ENCODE data around the gene GCNT1. TPM values are rescaled to one million over a fixed set of nuclear protein-coding genes. Genes with fewer than 3 reads are reported as not detected.
"Not testable (repeated sequence)": the region's sequence is repeated elsewhere in the genome, so short reads cannot be mapped to it uniquely, and the experiment has no call there.

Gene GCNT1
- total RNA-seq, 1 experiment from 2014 or later = 13.1 TPM

DNA sequence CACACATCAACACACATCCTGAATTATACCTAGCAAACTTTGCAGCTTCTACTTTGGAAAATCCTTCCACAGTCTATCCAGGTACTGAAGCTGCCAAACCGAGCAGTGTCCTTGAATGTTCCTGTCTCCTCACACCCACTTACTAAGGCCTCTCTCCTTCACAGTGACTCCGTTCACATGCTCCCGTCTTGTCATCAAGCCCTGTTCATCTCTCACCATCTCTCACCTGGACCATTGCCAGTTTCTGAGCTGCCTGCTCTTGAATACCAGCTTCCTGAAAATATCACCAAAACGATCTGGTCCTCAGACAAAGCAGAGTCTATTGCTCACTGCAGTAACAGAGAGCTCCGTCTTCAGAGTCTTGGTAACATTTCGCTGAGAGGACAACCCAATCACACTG, 57.4 kb downstream of the GCNT1 start:
- peak; percentile 55 for DNase-seq
- Histone ChIP-seq H3K9me2 (replicated peaks; ENCODE audit: insufficient read depth, low read length) (0 out of 2 replicates have a peak, but pooled peaks cover 2% of the 10 kb centered on the region), H3K4me3 (ENCODE audit: low read length) (no peak overlapping the region), H3K9ac (ENCODE audit: low read length) (no peak overlapping the region), H4K20me1 (ENCODE audit: insufficient read depth, low read depth, low read length) (no peaks in the 10 kb centered on the region), H3K4me2 (ENCODE audit: low read depth, low read length, poor library complexity, severe bottlenecking) (no peak overlapping the region), H3K4me1 (ENCODE audit: low read length) (no peaks in the 10 kb centered on the region), H3K9me3 (ENCODE audit: low read length) (no peaks in the 10 kb centered on the region), H3K36me3 (ENCODE audit: insufficient read depth, low read length) (no peaks in the 10 kb centered on the region), H3K27ac (ENCODE audit: low read length) (no peak overlapping the region), H2AFZ (ENCODE audit: low read length) (no peak overlapping the region), H3K27me3 (ENCODE audit: low read length) (no peaks in the 10 kb centered on the region), H3K79me2 (ENCODE audit: low read length) (no peaks in the 10 kb centered on the region)

GRCh38 chr9:76516871-76517270, 57.9 kb downstream of the GCNT1 start:
- H3K4me2 ChIP-seq (ENCODE audit: low read depth, low read length, poor library complexity, severe bottlenecking) = no peak overlapping the region
- no peak overlapping the region for H3K27ac ChIP-seq (ENCODE audit: low read length)
- no peak overlapping the region for H3K4me3 ChIP-seq (ENCODE audit: low read length)
- H3K36me3 ChIP-seq (ENCODE audit: insufficient read depth, low read length) = no peaks in the 10 kb centered on the region
- H3K9me3 ChIP-seq (ENCODE audit: low read length) = no peaks in the 10 kb centered on the region
- no peak for DNase-seq
- H2AFZ ChIP-seq (ENCODE audit: low read length) = no peak overlapping the region
- no peaks in the 10 kb centered on the region for H3K27me3 ChIP-seq (ENCODE audit: low read length)
- no peaks in the 10 kb centered on the region for H3K79me2 ChIP-seq (ENCODE audit: low read length)
- H4K20me1 ChIP-seq (ENCODE audit: insufficient read depth, low read depth, low read length) = no peaks in the 10 kb centered on the region
- H3K9me2 ChIP-seq (replicated peaks; ENCODE audit: insufficient read depth, low read length) = 0 out of 2 replicates have a peak, but pooled peaks cover 2% of the 10 kb centered on the region
- H3K9ac ChIP-seq (ENCODE audit: low read length) = no peak overlapping the region
- H3K4me1 ChIP-seq (ENCODE audit: low read length) = no peaks in the 10 kb centered on the region

DNA sequence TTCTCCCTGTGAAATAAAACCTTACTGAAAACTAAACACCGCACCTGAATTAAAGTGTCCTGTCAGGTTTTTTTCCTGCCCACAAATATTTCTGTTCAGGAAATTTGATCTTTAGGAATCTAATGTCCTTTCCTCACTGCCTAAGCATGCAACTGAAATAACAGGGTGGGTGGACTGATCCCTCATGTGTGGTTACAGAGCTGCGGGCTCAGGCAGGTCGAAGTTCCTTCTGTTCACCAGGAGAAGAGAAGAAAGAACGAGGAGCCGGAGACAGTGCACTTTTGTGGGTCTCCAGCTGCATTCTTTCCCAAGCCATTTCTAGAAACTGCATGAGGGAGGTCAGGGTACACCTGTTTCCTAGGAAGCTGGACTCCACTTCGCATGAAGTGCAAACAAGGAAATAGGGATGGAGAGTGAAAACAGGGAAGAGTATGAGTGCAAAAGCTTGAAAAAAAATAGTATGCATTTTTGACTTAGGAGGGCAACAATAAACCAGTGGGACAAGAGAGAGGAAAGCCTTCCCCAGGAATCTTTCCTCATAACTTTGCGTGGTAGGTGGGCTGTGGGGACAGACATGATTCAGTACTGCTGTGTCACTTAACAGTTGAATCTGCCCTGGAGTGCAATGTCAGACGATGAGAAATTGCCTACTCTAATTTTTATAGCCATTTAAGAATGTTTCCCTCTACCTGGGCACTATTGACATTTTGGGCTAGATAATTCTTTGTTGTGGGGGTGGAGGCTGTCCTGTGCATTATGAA, 60.3 kb downstream of the GCNT1 start:
- DNase-seq = no peak
- Histone ChIP-seq H3K36me3 (ENCODE audit: insufficient read depth, low read length) (no peaks in the 10 kb centered on the region), H3K79me2 (ENCODE audit: low read length) (no peaks in the 10 kb centered on the region), H3K4me2 (ENCODE audit: low read depth, low read length, poor library complexity, severe bottlenecking) (no peak overlapping the region), H3K9ac (ENCODE audit: low read length) (no peak overlapping the region), H3K27me3 (ENCODE audit: low read length) (no peaks in the 10 kb centered on the region), H2AFZ (ENCODE audit: low read length) (no peak overlapping the region), H3K27ac (ENCODE audit: low read length) (no peak overlapping the region), H3K9me2 (replicated peaks; ENCODE audit: insufficient read depth, low read length) (no peaks in the 10 kb centered on the region), H3K9me3 (ENCODE audit: low read length) (no peaks in the 10 kb centered on the region), H3K4me1 (ENCODE audit: low read length) (no peaks in the 10 kb centered on the region), H4K20me1 (ENCODE audit: insufficient read depth, low read depth, low read length) (no peaks in the 10 kb centered on the region), H3K4me3 (ENCODE audit: low read length) (no peak overlapping the region)

GRCh38 chr9:76521244-76521681, 62.3 kb downstream of the GCNT1 start:
- no peak overlapping the region for H3K4me3 ChIP-seq (ENCODE audit: low read length)
- H3K79me2 ChIP-seq (ENCODE audit: low read length) = no peaks in the 10 kb centered on the region
- H3K9me2 ChIP-seq (replicated peaks; ENCODE audit: insufficient read depth, low read length) = no peaks in the 10 kb centered on the region
- H3K4me1 ChIP-seq (ENCODE audit: low read length) = no peaks in the 10 kb centered on the region
- peak; percentile 10 for DNase-seq
- no peaks in the 10 kb centered on the region for H3K27me3 ChIP-seq (ENCODE audit: low read length)
- H3K9me3 ChIP-seq (ENCODE audit: low read length) = no peaks in the 10 kb centered on the region
- H3K27ac ChIP-seq (ENCODE audit: low read length) = no peak overlapping the region
- no peaks in the 10 kb centered on the region for H3K36me3 ChIP-seq (ENCODE audit: insufficient read depth, low read length)
- no peaks in the 10 kb centered on the region for H4K20me1 ChIP-seq (ENCODE audit: insufficient read depth, low read depth, low read length)
- no peak overlapping the region for H3K4me2 ChIP-seq (ENCODE audit: low read depth, low read length, poor library complexity, severe bottlenecking)
- no peak overlapping the region for H3K9ac ChIP-seq (ENCODE audit: low read length)
- no peak overlapping the region for H2AFZ ChIP-seq (ENCODE audit: low read length)

DNA sequence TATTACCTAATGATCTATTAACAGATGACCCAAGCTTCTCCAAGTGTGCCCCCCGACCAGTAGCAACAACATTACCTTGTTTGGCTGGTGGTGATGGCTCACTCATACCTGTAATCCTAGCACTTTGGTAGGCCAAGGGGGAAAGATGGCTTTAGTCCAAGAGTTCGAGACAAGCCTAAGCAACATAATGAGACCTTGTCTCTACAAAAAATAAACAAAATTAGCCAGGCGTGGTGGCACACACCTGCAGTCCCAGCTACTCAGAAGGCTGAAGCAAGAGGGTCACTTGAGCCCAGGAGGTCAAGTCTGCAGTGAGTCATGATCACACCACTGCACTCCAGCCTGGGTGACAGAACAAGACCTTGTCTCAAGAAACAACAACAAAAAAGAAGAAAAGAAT, 62.9 kb downstream of the GCNT1 start:
- no peaks in the 10 kb centered on the region for H3K4me1 ChIP-seq (ENCODE audit: low read length)
- H3K4me2 ChIP-seq (ENCODE audit: low read depth, low read length, poor library complexity, severe bottlenecking) = no peak overlapping the region
- no peaks in the 10 kb centered on the region for H3K36me3 ChIP-seq (ENCODE audit: insufficient read depth, low read length)
- no peaks in the 10 kb centered on the region for H3K79me2 ChIP-seq (ENCODE audit: low read length)
- no peaks in the 10 kb centered on the region for H4K20me1 ChIP-seq (ENCODE audit: insufficient read depth, low read depth, low read length)
- DNase-seq = no peak
- no peaks in the 10 kb centered on the region for H3K27me3 ChIP-seq (ENCODE audit: low read length)
- H3K27ac ChIP-seq (ENCODE audit: low read length) = no peak overlapping the region
- no peaks in the 10 kb centered on the region for H3K9me2 ChIP-seq (replicated peaks; ENCODE audit: insufficient read depth, low read length)
- no peaks in the 10 kb centered on the region for H3K9me3 ChIP-seq (ENCODE audit: low read length)
- no peak overlapping the region for H2AFZ ChIP-seq (ENCODE audit: low read length)
- H3K4me3 ChIP-seq (ENCODE audit: low read length) = no peak overlapping the region
- H3K9ac ChIP-seq (ENCODE audit: low read length) = no peak overlapping the region

GRCh38 chr9:76523617-76524200, 64.7 kb downstream of the GCNT1 start:
- not testable (repeated sequence) for H3K36me3 ChIP-seq (ENCODE audit: insufficient read depth, low read length); H3K9me2 ChIP-seq (replicated peaks; ENCODE audit: insufficient read depth, low read length); H2AFZ ChIP-seq (ENCODE audit: low read length); H4K20me1 ChIP-seq (ENCODE audit: insufficient read depth, low read depth, low read length); H3K9ac ChIP-seq (ENCODE audit: low read length); H3K27ac ChIP-seq (ENCODE audit: low read length); H3K4me3 ChIP-seq (ENCODE audit: low read length); H3K79me2 ChIP-seq (ENCODE audit: low read length); DNase-seq; H3K4me1 ChIP-seq (ENCODE audit: low read length); H3K4me2 ChIP-seq (ENCODE audit: low read depth, low read length, poor library complexity, severe bottlenecking); H3K27me3 ChIP-seq (ENCODE audit: low read length); H3K9me3 ChIP-seq (ENCODE audit: low read length)

GRCh38 chr9:76525196-76525595, 66.2 kb downstream of the GCNT1 start:
- Histone ChIP-seq H3K4me2 (ENCODE audit: low read depth, low read length, poor library complexity, severe bottlenecking) (no peak overlapping the region), H3K9me3 (ENCODE audit: low read length) (peaks cover 4% of the 10 kb centered on the region; the same call in 1 of the 2 replicates), H3K9ac (ENCODE audit: low read length) (no peak overlapping the region), H3K27me3 (ENCODE audit: low read length) (no peaks in the 10 kb centered on the region), H3K79me2 (ENCODE audit: low read length) (no peaks in the 10 kb centered on the region), H4K20me1 (ENCODE audit: insufficient read depth, low read depth, low read length) (no peaks in the 10 kb centered on the region), H3K4me1 (ENCODE audit: low read length) (no peaks in the 10 kb centered on the region), H3K9me2 (replicated peaks; ENCODE audit: insufficient read depth, low read length) (no peaks in the 10 kb centered on the region), H3K4me3 (ENCODE audit: low read length) (no peak overlapping the region), H2AFZ (ENCODE audit: low read length) (no peak overlapping the region), H3K27ac (ENCODE audit: low read length) (no peak overlapping the region), H3K36me3 (ENCODE audit: insufficient read depth, low read length) (no peaks in the 10 kb centered on the region)
- no peak for DNase-seq

- Histone ChIP-seq H2AFZ (ENCODE audit: low read length) (no peak overlapping the region), H3K4me1 (ENCODE audit: low read length) (no peaks in the 10 kb centered on the region), H3K36me3 (ENCODE audit: insufficient read depth, low read length) (no peaks in the 10 kb centered on the region), H3K9ac (ENCODE audit: low read length) (no peak overlapping the region), H3K4me3 (ENCODE audit: low read length) (no peak overlapping the region), H4K20me1 (ENCODE audit: insufficient read depth, low read depth, low read length) (no peaks in the 10 kb centered on the region), H3K27ac (ENCODE audit: low read length) (no peak overlapping the region), H3K9me2 (replicated peaks; ENCODE audit: insufficient read depth, low read length) (no peaks in the 10 kb centered on the region), H3K4me2 (ENCODE audit: low read depth, low read length, poor library complexity, severe bottlenecking) (no peak overlapping the region), H3K27me3 (ENCODE audit: low read length) (no peaks in the 10 kb centered on the region), H3K79me2 (ENCODE audit: low read length) (no peaks in the 10 kb centered on the region), H3K9me3 (ENCODE audit: low read length) (peaks cover 4% of the 10 kb centered on the region; the same call in 1 of the 2 replicates)
- no peak for DNase-seq
Observed at GRCh38 chr9:76526026-76526425, 67.0 kb downstream of the GCNT1 start.
